ENCODE data around the gene LILRA1.
A peak's percentile ranks its signal among the peaks of the same experiment; 100 is the strongest.
"Not testable (repeated sequence)": the region's sequence is repeated elsewhere in the genome, so short reads cannot be mapped to it uniquely, and the experiment has no call there.

Gene LILRA1

GRCh38 chr19:54627912-54628311 is 34.5 kb downstream of the LILRA1 start:
- DNase-seq: not testable (repeated sequence)

GRCh38 chr19:54630262-54630661 is 36.8 kb downstream of the LILRA1 start, which contains the start of gene LILRB1:
LILRB1 (plus strand) TSS chr19:54630484; CDS start chr19:54631074, 590 bp downstream.
- peak; percentile 52 for DNase-seq

GRCh38 chr19:54630782-54631181 is 37.4 kb downstream of the LILRA1 start:
- DNase-seq: no peak

- not testable (repeated sequence) for DNase-seq
Observed at GRCh38 chr19:54631489-54632337, 38.3 kb downstream of the LILRA1 start.

GRCh38 chr19:54632517-54632916 is 39.1 kb downstream of the LILRA1 start:
- DNase-seq: not testable (repeated sequence)

- no peak for DNase-seq
Observed at GRCh38 chr19:54633401-54633800, 40.0 kb downstream of the LILRA1 start.

- DNase-seq: not testable (repeated sequence)
Observed at GRCh38 chr19:54636081-54636480, 42.6 kb downstream of the LILRA1 start.

GRCh38 chr19:54638683-54639082 is 45.3 kb downstream of the LILRA1 start:
- DNase-seq: no peak

- peak; percentile 5 for DNase-seq
Observed at GRCh38 chr19:54642953-54643352, 49.5 kb downstream of the LILRA1 start.

GRCh38 chr19:54643583-54643982 is 50.2 kb downstream of the LILRA1 start:
- not testable (repeated sequence) for DNase-seq

- DNase-seq: no peak
Observed at GRCh38 chr19:54644056-54644455, 50.6 kb downstream of the LILRA1 start.

- no peak for DNase-seq
Observed at GRCh38 chr19:54646331-54646841, 53.0 kb downstream of the LILRA1 start.

GRCh38 chr19:54648129-54648528 is 54.7 kb downstream of the LILRA1 start:
- no peak for DNase-seq

- DNase-seq: no peak
Observed at GRCh38 chr19:54650108-54650655, 56.8 kb downstream of the LILRA1 start.

Measured in hematopoietic multipotent progenitor cell treated with erythropoietin and hydrocortisone succinate and interleukin-3 and kit ligand, for 4 days (in vitro differentiated cells).